ENCODE measurements around the gene PCBP4.

The PCBP4 gene

GRCh38 chr3:51971350-51971749, 4.1 kb upstream of the PCBP4 start:
- DNase-seq (ENCODE audit: low spot score) = no peak

- DNase-seq (ENCODE audit: low spot score) = no peak
These were observed 3.5 kb upstream of the PCBP4 start for GRCh38 chr3:51970606-51971300.

- DNase-seq (ENCODE audit: low spot score) = no peak
These were observed 2.6 kb upstream of the PCBP4 start for GRCh38 chr3:51969841-51970240.

- no peak for DNase-seq (ENCODE audit: low spot score)
These were observed 1.8 kb upstream of the PCBP4 start for GRCh38 chr3:51968883-51969678.

- peak; percentile 67 for DNase-seq (ENCODE audit: low spot score)
These were observed 1.0 kb upstream of the PCBP4 start for GRCh38 chr3:51968170-51968775.

GRCh38 chr3:51966922-51967383, 301 bp downstream of the PCBP4 start:
- DNase-seq (ENCODE audit: low spot score) = no peak

- DNase-seq (ENCODE audit: low spot score) = peak; percentile 66
These were observed 768 bp downstream of the PCBP4 start for GRCh38 chr3:51966486-51966885.

- DNase-seq (ENCODE audit: low spot score) = no peak
These were observed 1.2 kb downstream of the PCBP4 start for GRCh38 chr3:51966016-51966415.

- no peak for DNase-seq (ENCODE audit: low spot score)
These were observed 2.7 kb downstream of the PCBP4 start for GRCh38 chr3:51964521-51964920.

GRCh38 chr3:51963951-51964451, 3.3 kb downstream of the PCBP4 start:
- DNase-seq (ENCODE audit: low spot score) = peak; percentile 67

- DNase-seq (ENCODE audit: low spot score) = no peak
These were observed 4.3 kb downstream of the PCBP4 start for GRCh38 chr3:51962854-51963530.

- peak; percentile 90 for DNase-seq (ENCODE audit: low spot score)
These were observed 5.4 kb downstream of the PCBP4 start for GRCh38 chr3:51961602-51962569.

GRCh38 chr3:51961011-51961410, 6.2 kb downstream of the PCBP4 start:
- DNase-seq (ENCODE audit: low spot score) = no peak

GRCh38 chr3:51960386-51960785, 6.9 kb downstream of the PCBP4 start:
- DNase-seq (ENCODE audit: low spot score) = no peak

- no peak for DNase-seq (ENCODE audit: low spot score)
These were observed 7.6 kb downstream of the PCBP4 start for GRCh38 chr3:51959651-51960050.

GRCh38 chr3:51958603-51959521, 8.4 kb downstream of the PCBP4 start:
- DNase-seq (ENCODE audit: low spot score) = no peak

- no peak for DNase-seq (ENCODE audit: low spot score)
These were observed 9.6 kb downstream of the PCBP4 start for GRCh38 chr3:51957520-51958205.

GRCh38 chr3:51955893-51956770, 11.1 kb downstream of the PCBP4 start:
- DNase-seq (ENCODE audit: low spot score) = peak; percentile 57
